Upper lobe of left lung (tissue), 6 donors: Measurements from ENCODE around the gene ITPK1. TPM values are rescaled to one million over a fixed set of nuclear protein-coding genes. Genes with fewer than 3 reads are reported as not detected.
A peak's percentile ranks its signal among the peaks of the same experiment; 100 is the strongest.
"Not testable (repeated sequence)": the region's sequence is repeated elsewhere in the genome, so short reads cannot be mapped to it uniquely, and the experiment has no call there.

Source experiments
- ATAC-seq, 2 donors: fragments of 200-7000 bp; cut with Tn5 transposase; one replicate each; pipeline ENCODE4 v1.9.1; 2022; ENCODE audit warnings: mild to moderate bottlenecking in 2 of 2, moderate library complexity in 2 of 2; ENCODE audit not compliant: low FRiP score in 2 of 2
- DNase-seq, 2 donors: peaks; one replicate each; pipeline ENCODE4 v3.0.0-alpha.2; 2019 to 2020
- H3K27ac ChIP-seq, 4 donors: fragments of 200-600 bp; sonication (generic); one replicate each; pipeline ENCODE4 v1.5.1; 2016 to 2019
- H3K27me3 ChIP-seq, 4 donors: fragments of 200-600 bp; sonication (generic); one replicate each; pipeline ENCODE4 v1.5.1; 2017 to 2019
- H3K36me3 ChIP-seq, 4 donors: fragments of 200-600 bp; sonication (generic); one replicate each; pipeline ENCODE4 v1.5.1; 2016 to 2019
- H3K4me1 ChIP-seq, 4 donors: fragments of 200-600 bp; sonication (generic); one replicate each; pipeline ENCODE4 v1.5.1; 2018 to 2019
- H3K4me3 ChIP-seq, 4 donors: fragments of 200-600 bp; sonication (generic); one replicate each; pipeline ENCODE4 v1.5.1; 2017 to 2019; ENCODE audit warnings: mild to moderate bottlenecking in 2 of 4, moderate library complexity in 1 of 4
- H3K9me3 ChIP-seq, 4 donors: fragments of 200-600 bp; sonication (generic); one replicate each; pipeline ENCODE4 v1.5.1; 2018 to 2019
- CTCF ChIP-seq, 6 experiments: fragments of 450-650 bp in 4 of 6; fragments of 200-600 bp in 2 of 6; sonication (generic) in 2 of 6; IDR thresholded peaks; one replicate each; pipeline ENCODE4 v1.5.1; 2016 to 2019; ENCODE audit warnings: antibody characterized with exemption in 6 of 6
- EP300 ChIP-seq, 4 donors: sonication (generic); formaldehyde crosslinking; IDR thresholded peaks; one replicate each; pipeline ENCODE4 v1.5.1; 2017; ENCODE audit warnings: antibody characterized with exemption in 4 of 4, control low read depth in 2 of 4
- POLR2A ChIP-seq, 4 donors: fragments of 450-650 bp; IDR thresholded peaks; one replicate each; pipeline ENCODE4 v1.5.1; 2016 to 2017; ENCODE audit warnings: antibody characterized with exemption in 4 of 4, mild to moderate bottlenecking in 2 of 4
- POLR2AphosphoS5 ChIP-seq, 2 donors: sonication (generic); formaldehyde crosslinking; IDR thresholded peaks; one replicate each; pipeline ENCODE4 v1.5.1; 2017; ENCODE audit warnings: antibody characterized with exemption in 2 of 2
- WGBS, 2 donors: methylation state at CpG; one replicate each; pipeline ENCODE4 v1.1.5; 2017 to 2018; 5-methylcytosine and 5-hydroxymethylcytosine counted together
- total RNA-seq, 6 donors: library from RNA; depleted of rRNA in 4 of 6; stranded (reverse); fragments of >200 nt in 4 of 6; gene quantifications; one replicate each; pipeline versions ENCODE4 v1.1.0 to v1.2.1, GENCODE V29; 2016 to 2021
- donor health status: DM: no; HTN: no; CAD: no; lungs with moderate emphysema.
- donor health status: DM: no; HTN: yes; CAD: no; lungs with severe emphysema.

ITPK1 gene
- total RNA-seq, 6 donors from 2014 or later: 41.9 to 128 (median 86.1) TPM

DNA sequence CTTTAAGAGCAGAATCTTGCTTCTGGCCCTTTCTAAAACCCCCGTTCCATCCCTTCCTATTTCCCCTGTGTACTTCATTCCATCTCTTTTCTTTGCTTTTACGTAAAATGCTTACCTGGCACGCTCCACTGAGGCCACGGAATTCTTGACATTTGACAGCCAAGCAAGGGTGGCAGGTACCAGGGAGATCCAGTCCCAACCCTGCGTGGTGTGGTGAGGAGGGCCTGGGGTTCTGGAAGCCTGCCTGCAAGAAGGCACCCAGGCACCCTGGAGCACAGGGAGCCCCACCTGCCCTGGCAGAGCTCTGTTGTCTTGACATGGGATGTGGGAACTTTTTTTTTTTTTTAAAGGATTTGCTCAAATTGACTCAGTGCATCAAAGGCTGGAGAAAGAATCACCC is 48.6 kb downstream of the ITPK1 start:
- Histone ChIP-seq H3K27ac (no peak overlapping the region), H3K36me3 (peaks cover 0 to 3% (median 0%) of the 10 kb centered on the region in 4 donors), H3K9me3 (no peaks in the 10 kb centered on the region), H3K4me1 (peaks cover 1 to 8% (median 3%) of the 10 kb centered on the region in 4 donors), H3K27me3 (no peaks in the 10 kb centered on the region), H3K4me3 (no peak overlapping the region)
- no peak for ATAC-seq
- no peak for DNase-seq
- 96% methylated on average over 5 of the region's 5 CpGs for WGBS, 2 donors
- no peak for TF ChIP-seq POLR2AphosphoS5 (IDR thresholded peaks at IDR 0.05)

- H3K36me3 ChIP-seq: peaks cover 0 to 3% (median 0%) of the 10 kb centered on the region in 4 donors
- no peak for ATAC-seq
- no peaks in the 10 kb centered on the region for H3K27me3 ChIP-seq
- TF ChIP-seq EP300 (IDR thresholded peaks at IDR 0.05) (no peak), CTCF (IDR thresholded peaks at IDR 0.05) (no peak), POLR2AphosphoS5 (IDR thresholded peaks at IDR 0.05) (no peak), POLR2A (IDR thresholded peaks at IDR 0.05) (no peak)
- DNase-seq: no peak
- H3K4me3 ChIP-seq: no peak overlapping the region
- WGBS, 2 donors: 75 to 88% methylated on average over 2 of the region's 2 CpGs
- H3K27ac ChIP-seq: no peak overlapping the region
- no peaks in the 10 kb centered on the region for H3K9me3 ChIP-seq
- H3K4me1 ChIP-seq: peaks cover 0 to 8% (median 5%) of the 10 kb centered on the region in 4 donors
Observed at GRCh38 chr14:93065272-93065730, 50.4 kb downstream of the ITPK1 start.

DNA sequence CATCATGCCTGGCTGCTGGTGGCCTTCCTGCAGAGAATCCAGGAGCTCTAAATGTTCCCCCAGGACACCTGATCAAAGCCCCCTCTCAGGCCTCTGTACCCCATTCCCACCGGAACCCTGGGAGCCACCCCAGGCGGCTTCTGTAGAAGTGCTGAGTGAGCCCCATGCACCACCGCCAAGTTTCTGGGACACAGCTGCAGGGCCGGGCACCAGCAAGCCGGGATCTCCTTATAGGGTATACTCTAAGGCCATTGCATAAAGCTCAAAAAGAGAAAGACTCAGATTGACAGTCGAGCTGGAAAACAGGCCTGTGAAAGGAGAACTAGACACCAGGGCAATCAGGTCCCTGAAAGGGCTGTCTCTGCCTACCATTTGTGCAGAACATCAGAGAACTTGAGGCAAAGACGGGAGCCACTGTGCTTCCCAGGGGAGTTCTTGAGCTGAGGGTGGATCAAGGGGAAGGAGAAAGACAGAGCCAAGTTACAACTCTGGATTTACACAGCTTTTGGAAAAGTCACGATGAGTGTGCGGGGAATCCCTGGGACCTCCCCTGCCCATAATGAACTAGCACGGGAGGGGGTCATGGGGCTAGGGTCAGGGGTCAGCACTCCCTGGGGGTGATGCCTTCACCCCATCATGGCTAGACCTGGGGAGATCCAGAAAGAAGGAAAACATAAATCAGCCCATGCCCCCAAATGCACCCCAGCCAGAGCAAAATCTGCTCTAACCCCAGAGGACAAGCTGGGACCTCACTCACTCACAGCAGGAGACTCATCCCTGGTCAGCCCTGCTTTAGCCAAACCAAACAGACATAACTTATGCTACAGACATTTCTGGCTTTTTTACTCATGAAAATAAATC is 51.1 kb downstream of the ITPK1 start:
- DNase-seq (peak in 1 of 2 donors; percentile 25), ATAC-seq (no peak)
- H3K4me1 ChIP-seq: peaks cover 0 to 13% (median 8%) of the 10 kb centered on the region in 4 donors
- peaks cover 0 to 3% (median 0%) of the 10 kb centered on the region in 4 donors for H3K36me3 ChIP-seq
- WGBS, 2 donors: 85 to 89% methylated on average over 7 to 10 of the region's 10 CpGs
- no peak overlapping the region for H3K27ac ChIP-seq
- TF ChIP-seq CTCF (IDR thresholded peaks at IDR 0.05) (no peak), POLR2AphosphoS5 (IDR thresholded peaks at IDR 0.05) (no peak), EP300 (IDR thresholded peaks at IDR 0.05) (no peak), POLR2A (IDR thresholded peaks at IDR 0.05) (no peak)
- H3K27me3 ChIP-seq: no peaks in the 10 kb centered on the region
- no peaks in the 10 kb centered on the region for H3K9me3 ChIP-seq
- H3K4me3 ChIP-seq: no peak overlapping the region

DNA sequence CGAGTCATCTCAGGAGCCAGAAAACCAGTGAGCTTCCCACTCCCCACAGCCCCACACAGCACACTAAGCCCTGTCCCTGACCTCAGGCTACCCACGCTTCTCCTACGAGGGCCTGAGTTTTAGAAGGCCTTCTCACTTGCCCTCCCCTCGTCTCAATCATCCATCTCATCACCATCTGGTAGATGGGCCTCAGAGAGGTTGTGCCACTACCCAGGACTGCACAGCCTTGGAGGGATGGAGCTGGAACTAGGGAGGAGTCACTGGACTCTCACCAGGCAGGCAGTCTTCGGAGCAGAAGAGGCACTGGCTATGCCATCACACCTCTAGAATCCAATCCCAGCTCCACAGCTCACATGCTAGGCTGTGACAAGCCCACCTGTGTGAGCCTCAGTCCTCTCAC is 52.3 kb downstream of the ITPK1 start:
- WGBS, 2 donors: 87 to 91% methylated on average over 5 of the region's 5 CpGs
- TF ChIP-seq CTCF (IDR thresholded peaks at IDR 0.05) (no peak), EP300 (IDR thresholded peaks at IDR 0.05) (no peak), POLR2AphosphoS5 (IDR thresholded peaks at IDR 0.05) (no peak), POLR2A (IDR thresholded peaks at IDR 0.05) (no peak)
- Histone ChIP-seq H3K4me3 (no peak overlapping the region), H3K27ac (no peak overlapping the region), H3K4me1 (peaks cover 0 to 13% (median 8%) of the 10 kb centered on the region in 4 donors), H3K27me3 (no peaks in the 10 kb centered on the region), H3K9me3 (no peaks in the 10 kb centered on the region), H3K36me3 (no peaks in the 10 kb centered on the region)
- DNase-seq (no peak), ATAC-seq (no peak)

DNA sequence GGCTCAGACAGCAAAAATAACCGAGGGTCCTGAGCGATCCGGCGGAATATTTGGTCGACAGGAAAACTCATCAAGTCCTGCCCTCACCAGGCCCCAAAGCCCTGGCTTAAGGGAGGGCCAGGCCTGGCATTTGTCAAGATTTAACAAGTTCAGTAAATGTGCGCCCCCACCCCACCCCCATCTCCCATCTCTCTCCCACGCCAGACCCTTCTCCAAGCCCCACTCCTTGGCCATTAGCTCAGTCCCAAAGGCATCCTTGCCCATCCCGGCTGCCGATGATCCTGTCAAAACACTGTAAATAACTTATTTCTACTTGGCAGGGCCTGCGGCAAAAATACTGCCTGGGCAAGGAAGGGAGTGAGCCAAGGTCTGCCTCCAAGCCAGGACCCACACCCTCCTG is 52.8 kb downstream of the ITPK1 start:
- H3K4me1 ChIP-seq: peaks cover 0 to 13% (median 8%) of the 10 kb centered on the region in 4 donors
- H3K27ac ChIP-seq: no peak overlapping the region
- WGBS, 2 donors: 94 to 96% methylated on average over 10 of the region's 10 CpGs

DNA sequence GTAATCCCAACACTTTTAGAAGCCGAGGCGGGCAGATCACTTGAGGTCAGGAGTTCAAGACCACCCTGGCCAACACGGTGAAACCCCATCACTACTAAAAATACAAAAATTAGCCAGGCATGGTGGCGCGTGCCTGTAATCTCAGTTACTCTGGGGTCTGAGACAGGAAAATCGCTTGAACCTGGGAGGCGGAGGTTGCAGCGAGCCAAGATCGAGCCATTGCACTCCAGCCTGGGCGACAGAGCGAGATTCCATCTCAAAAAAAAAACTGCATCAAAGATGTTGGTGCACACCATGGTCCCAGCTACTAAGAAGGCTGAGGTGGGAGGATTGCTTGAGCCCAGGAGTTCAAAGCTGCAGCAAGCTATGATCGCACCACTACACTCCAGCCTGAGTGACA is 53.7 kb downstream of the ITPK1 start:
- not testable (repeated sequence) for ATAC-seq, H3K27me3 ChIP-seq, H3K4me3 ChIP-seq, DNase-seq, H3K27ac ChIP-seq, H3K36me3 ChIP-seq, H3K9me3 ChIP-seq
- peaks cover 0 to 13% (median 8%) of the 10 kb centered on the region in 4 donors for H3K4me1 ChIP-seq
- whole genome bisulfite sequencing, 2 donors: 88 to 92% methylated on average over 12 of the region's 12 CpGs

More for the DNA sequence above, 52.8 kb downstream of the ITPK1 start:
- DNase-seq (no peak), ATAC-seq (no peak)
- no peaks in the 10 kb centered on the region for H3K27me3 ChIP-seq
- H3K36me3 ChIP-seq: no peaks in the 10 kb centered on the region
- TF ChIP-seq EP300 (IDR thresholded peaks at IDR 0.05) (no peak), POLR2A (IDR thresholded peaks at IDR 0.05) (no peak), POLR2AphosphoS5 (IDR thresholded peaks at IDR 0.05) (no peak), CTCF (IDR thresholded peaks at IDR 0.05) (no peak)
- no peaks in the 10 kb centered on the region for H3K9me3 ChIP-seq
- H3K4me3 ChIP-seq: no peak overlapping the region
